GM19193 (cell line): Measurements from ENCODE around the gene CLDN24.

Experiments used
- POLR2A ChIP-seq: IDR thresholded peaks from 4 replicates; pipeline ENCODE4 v1.6.1; 2011; ENCODE audit not compliant: insufficient read depth, insufficient read length; ENCODE audit errors: extremely low read depth

Gene CLDN24

GRCh38 chr4:183352546-183352945 is 30.3 kb upstream of the CLDN24 start:
- no peak for TF ChIP-seq POLR2A

GRCh38 chr4:183350317-183351071 is 28.3 kb upstream of the CLDN24 start:
- TF ChIP-seq POLR2A, result no peak

- no peak for TF ChIP-seq POLR2A
Measured at GRCh38 chr4:183349673-183350072, 27.4 kb upstream of the CLDN24 start.

GRCh38 chr4:183348706-183349659 is 26.8 kb upstream of the CLDN24 start:
- TF ChIP-seq POLR2A, result no peak

- TF ChIP-seq POLR2A, result no peak
Measured at GRCh38 chr4:183348136-183348535, 25.9 kb upstream of the CLDN24 start.

GRCh38 chr4:183347566-183347965 is 25.3 kb upstream of the CLDN24 start:
- TF ChIP-seq POLR2A, result no peak

- TF ChIP-seq POLR2A, result no peak
Measured at GRCh38 chr4:183347146-183347545, 24.9 kb upstream of the CLDN24 start.

- no peak for TF ChIP-seq POLR2A
Measured at GRCh38 chr4:183345261-183345660, 23.0 kb upstream of the CLDN24 start.

- TF ChIP-seq POLR2A, result no peak
Measured at GRCh38 chr4:183344523-183345255, 22.5 kb upstream of the CLDN24 start.

GRCh38 chr4:183343730-183344129 is 21.5 kb upstream of the CLDN24 start:
- TF ChIP-seq POLR2A, result no peak

- no peak for TF ChIP-seq POLR2A
Measured at GRCh38 chr4:183342541-183343533, 20.6 kb upstream of the CLDN24 start.

GRCh38 chr4:183337833-183338232 is 15.6 kb upstream of the CLDN24 start:
- TF ChIP-seq POLR2A, result no peak

- no peak for TF ChIP-seq POLR2A
Measured at GRCh38 chr4:183337349-183337748, 15.1 kb upstream of the CLDN24 start.

- TF ChIP-seq POLR2A, result no peak
Measured at GRCh38 chr4:183335369-183335940, 13.2 kb upstream of the CLDN24 start.

- no peak for TF ChIP-seq POLR2A
Measured at GRCh38 chr4:183333983-183334382, 11.8 kb upstream of the CLDN24 start.
